Effector memory CD4-positive, alpha-beta T cell (primary cell): ENCODE measurements around the gene COL16A1.
A peak's percentile ranks its signal among the peaks of the same experiment; 100 is the strongest.

Experiments
- DNase-seq, 3 donors: peaks; one replicate each; pipeline ENCODE4 v3.0.0-alpha.2; 2020
- H3K27ac ChIP-seq: 2 replicates; pipeline ENCODE4 v1.7.0; 2013; ENCODE audit warnings: mild to moderate bottlenecking, low read length, moderate library complexity; ENCODE audit not compliant: insufficient read depth, poor library complexity, severe bottlenecking
- H3K27me3 ChIP-seq: replicated peaks from 2 replicates; pipeline ENCODE4 v1.7.0; 2013; ENCODE audit warnings: mild to moderate bottlenecking, low read length; ENCODE audit not compliant: insufficient read depth, control insufficient read depth, poor library complexity, severe bottlenecking
- H3K36me3 ChIP-seq: 2 replicates; pipeline ENCODE4 v1.7.0; 2013; ENCODE audit warnings: mild to moderate bottlenecking, low read length, moderate library complexity; ENCODE audit not compliant: control insufficient read depth, insufficient read depth
- H3K4me1 ChIP-seq: 2 replicates; pipeline ENCODE4 v1.7.0; 2013; ENCODE audit warnings: low read length, mild to moderate bottlenecking; ENCODE audit not compliant: control insufficient read depth, insufficient read depth, poor library complexity, severe bottlenecking
- H3K4me3 ChIP-seq: 2 replicates; pipeline ENCODE4 v1.7.0; 2013; ENCODE audit warnings: low read length, low read depth, mild to moderate bottlenecking; ENCODE audit not compliant: insufficient read depth, poor library complexity, severe bottlenecking
- H3K9me3 ChIP-seq: 2 replicates; pipeline ENCODE4 v1.7.0; 2013; ENCODE audit warnings: mild to moderate bottlenecking, low read length, moderate library complexity; ENCODE audit not compliant: control insufficient read depth

COL16A1 gene

DNA sequence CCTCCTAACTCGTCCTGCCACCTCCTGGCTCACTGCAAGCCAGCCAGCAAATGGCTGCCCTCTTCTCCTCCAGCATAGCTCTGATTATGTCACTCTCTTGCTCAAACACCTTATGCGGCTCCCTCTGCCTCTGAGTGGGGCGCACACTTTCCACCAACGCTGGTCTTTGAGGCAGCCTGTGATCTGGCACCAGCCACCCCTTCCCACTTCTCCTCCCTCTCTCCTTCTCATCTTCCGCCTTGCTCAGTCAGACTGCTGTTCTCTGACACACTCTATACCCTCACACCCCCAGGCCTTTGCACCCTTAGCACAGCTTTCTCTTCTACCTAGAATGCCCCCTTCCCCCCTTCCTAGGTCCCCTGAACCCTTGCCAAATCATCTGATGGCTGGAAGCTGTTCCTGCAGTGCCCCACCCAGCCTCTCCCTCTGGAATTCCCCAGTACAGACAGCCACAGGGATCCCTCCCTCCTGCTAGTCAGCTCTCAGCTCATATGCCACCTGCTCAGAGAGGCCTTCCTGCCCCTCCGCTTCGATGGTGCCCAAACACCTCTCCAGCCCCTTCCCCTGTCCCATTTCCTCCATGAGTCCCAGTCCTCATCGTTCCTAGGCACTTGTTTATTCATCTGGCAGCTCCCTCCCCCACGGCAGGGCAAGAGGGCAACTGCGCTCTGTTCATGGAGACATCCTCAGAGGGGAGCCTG, 37.4 kb downstream of the COL16A1 start:
- H3K36me3 ChIP-seq: no peaks in the 10 kb centered on the region
- no peak overlapping the region for H3K4me3 ChIP-seq
- H3K27me3 ChIP-seq: no peaks in the 10 kb centered on the region
- H3K4me1 ChIP-seq: peaks cover 6% of the 10 kb centered on the region
- no peaks in the 10 kb centered on the region for H3K9me3 ChIP-seq
- no peak overlapping the region for H3K27ac ChIP-seq
- no peak for DNase-seq

DNA sequence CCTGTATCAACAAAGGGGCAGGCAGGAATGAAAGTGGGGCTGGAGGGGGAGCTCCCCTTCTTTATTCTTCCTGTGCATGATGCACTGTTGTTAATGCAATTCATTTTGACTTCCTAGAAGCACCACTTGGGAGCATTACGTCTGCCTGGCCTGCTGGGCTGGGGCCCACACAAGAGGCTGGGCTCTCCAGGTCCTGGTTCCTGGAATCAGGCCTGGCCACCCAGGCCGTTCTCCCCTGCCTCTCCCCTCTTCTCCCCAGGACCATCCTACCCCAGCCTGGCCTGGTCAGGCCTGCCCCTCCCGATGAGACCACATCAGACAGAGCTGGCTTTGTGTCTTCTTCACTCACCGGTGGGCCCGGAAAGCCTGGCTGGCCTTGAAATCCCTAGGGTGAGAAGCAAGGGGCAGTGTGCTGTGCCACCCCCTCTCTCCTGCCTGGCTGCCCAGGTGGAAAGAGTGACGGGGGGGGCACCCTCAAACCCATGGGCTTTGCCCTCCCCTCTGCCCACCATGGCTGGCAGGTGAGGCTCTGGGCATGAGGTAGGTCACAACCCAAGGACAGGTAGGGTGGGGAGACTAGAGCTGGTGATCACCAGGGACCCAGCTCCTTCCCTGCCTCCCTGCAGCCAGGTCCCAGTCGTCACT, 38.5 kb downstream of the COL16A1 start:
- no peaks in the 10 kb centered on the region for H3K36me3 ChIP-seq
- no peaks in the 10 kb centered on the region for H3K27me3 ChIP-seq
- H3K4me1 ChIP-seq: peaks cover 6% of the 10 kb centered on the region
- H3K4me3 ChIP-seq: no peak overlapping the region
- DNase-seq: no peak
- no peak overlapping the region for H3K27ac ChIP-seq
- H3K9me3 ChIP-seq: no peaks in the 10 kb centered on the region

GRCh38 chr1:31664528-31664927, 39.3 kb downstream of the COL16A1 start:
- Histone ChIP-seq H3K4me1 (no peaks in the 10 kb centered on the region), H3K27me3 (no peaks in the 10 kb centered on the region), H3K36me3 (no peaks in the 10 kb centered on the region), H3K27ac (no peak overlapping the region), H3K9me3 (no peaks in the 10 kb centered on the region), H3K4me3 (no peak overlapping the region)
- DNase-seq: no peak

- Histone ChIP-seq H3K36me3 (no peaks in the 10 kb centered on the region), H3K4me3 (no peak overlapping the region), H3K27me3 (no peaks in the 10 kb centered on the region), H3K27ac (no peak overlapping the region), H3K9me3 (no peaks in the 10 kb centered on the region), H3K4me1 (no peaks in the 10 kb centered on the region)
- DNase-seq: peak; percentile 33 to 47 (median 36)
These were observed 40.0 kb downstream of the COL16A1 start for GRCh38 chr1:31663622-31664452.

DNA sequence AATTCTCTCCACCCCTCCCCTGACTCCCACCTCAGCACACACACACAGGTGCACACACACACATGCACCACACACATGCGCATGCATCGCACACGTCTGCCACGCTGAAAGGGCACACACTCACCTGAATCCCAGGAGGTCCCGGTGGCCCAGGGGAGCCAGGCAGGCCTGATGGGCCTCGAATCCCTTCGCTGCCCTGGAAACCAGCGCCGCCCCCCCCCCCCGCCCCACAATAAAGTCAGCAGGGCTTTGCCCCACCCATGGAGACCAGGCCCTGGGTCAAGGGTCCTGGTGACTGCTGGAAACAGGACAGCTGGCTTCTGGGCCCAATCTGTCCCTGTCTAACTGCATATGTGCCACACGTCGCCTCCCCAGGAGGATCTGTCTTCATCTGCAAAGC, 41.4 kb downstream of the COL16A1 start:
- no peaks in the 10 kb centered on the region for H3K9me3 ChIP-seq
- no peak for DNase-seq
- H3K36me3 ChIP-seq: no peaks in the 10 kb centered on the region
- no peak overlapping the region for H3K27ac ChIP-seq
- H3K27me3 ChIP-seq: no peaks in the 10 kb centered on the region
- H3K4me1 ChIP-seq: no peaks in the 10 kb centered on the region
- no peak overlapping the region for H3K4me3 ChIP-seq

GRCh38 chr1:31661856-31662255, 42.0 kb downstream of the COL16A1 start:
- H3K36me3 ChIP-seq: no peaks in the 10 kb centered on the region
- no peaks in the 10 kb centered on the region for H3K27me3 ChIP-seq
- no peaks in the 10 kb centered on the region for H3K9me3 ChIP-seq
- H3K4me1 ChIP-seq: no peaks in the 10 kb centered on the region
- no peak overlapping the region for H3K27ac ChIP-seq
- DNase-seq: no peak
- H3K4me3 ChIP-seq: no peak overlapping the region

GRCh38 chr1:31660871-31661455, 42.9 kb downstream of the COL16A1 start:
- no peaks in the 10 kb centered on the region for H3K9me3 ChIP-seq
- no peak overlapping the region for H3K4me3 ChIP-seq
- H3K27ac ChIP-seq: no peak overlapping the region
- no peaks in the 10 kb centered on the region for H3K4me1 ChIP-seq
- H3K27me3 ChIP-seq: no peaks in the 10 kb centered on the region
- DNase-seq: no peak
- no peaks in the 10 kb centered on the region for H3K36me3 ChIP-seq

GRCh38 chr1:31659889-31660288, 43.9 kb downstream of the COL16A1 start:
- Histone ChIP-seq H3K9me3 (no peaks in the 10 kb centered on the region), H3K36me3 (no peaks in the 10 kb centered on the region), H3K4me1 (no peaks in the 10 kb centered on the region), H3K27me3 (no peaks in the 10 kb centered on the region), H3K27ac (no peak overlapping the region), H3K4me3 (no peak overlapping the region)
- no peak for DNase-seq

DNA sequence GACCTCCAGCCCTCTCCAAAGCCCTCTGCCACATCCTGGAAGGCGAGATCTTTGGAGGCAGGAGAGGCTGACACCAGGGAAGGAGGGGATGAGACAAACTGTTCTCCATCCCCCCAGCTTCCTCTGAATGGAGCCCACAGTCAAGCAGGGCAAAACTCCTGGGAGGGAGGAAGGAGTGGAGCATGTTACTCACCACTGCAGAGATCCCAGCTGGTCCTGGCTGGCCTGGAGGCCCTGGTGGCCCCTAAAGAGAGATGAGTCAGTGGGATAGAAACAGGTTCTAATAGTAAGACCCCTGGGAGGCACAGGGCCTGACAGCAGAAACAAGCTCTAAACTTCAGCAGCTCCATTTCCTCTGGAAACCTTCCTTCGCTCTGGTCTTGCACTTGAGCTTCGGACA, 45.1 kb downstream of the COL16A1 start:
- H3K4me1 ChIP-seq: no peaks in the 10 kb centered on the region
- no peak for DNase-seq
- H3K27me3 ChIP-seq: no peaks in the 10 kb centered on the region

More for the DNA sequence above, 45.1 kb downstream of the COL16A1 start:
- Histone ChIP-seq H3K9me3 (no peaks in the 10 kb centered on the region), H3K4me3 (no peak overlapping the region), H3K27ac (no peak overlapping the region), H3K36me3 (no peaks in the 10 kb centered on the region)
